ENCODE results near the gene C1R.

Gene C1R

DNA sequence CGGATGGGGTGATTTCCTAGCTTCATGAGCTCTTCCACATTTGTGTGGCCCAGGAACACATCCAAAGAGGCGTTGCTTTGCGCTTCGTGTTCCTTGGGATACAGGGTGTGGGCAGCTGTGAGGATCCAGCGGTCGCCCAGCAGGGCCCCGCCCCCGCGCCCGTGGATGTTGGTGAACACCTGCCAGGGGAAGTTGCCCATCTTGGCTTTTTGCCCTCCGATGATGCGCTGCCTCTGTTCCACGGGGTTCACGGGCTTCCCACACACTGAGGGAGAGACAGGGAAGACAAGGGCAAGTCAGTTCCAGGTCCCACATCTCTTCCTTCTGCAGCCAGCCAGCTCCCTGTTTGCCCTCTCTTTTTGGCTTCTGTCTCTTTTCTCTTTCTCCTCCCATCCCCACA, 11.2 kb downstream of the C1R start:
- H3K9me3 ChIP-seq (ENCODE audit: control insufficient read depth, insufficient read depth, low read length): peaks cover 11% of the 10 kb centered on the region; the same call in 1 of the 2 replicates
- H3K9me2 ChIP-seq (replicated peaks; ENCODE audit: control insufficient read depth, low read length): no peaks in the 10 kb centered on the region
- TF ChIP-seq CTCF (IDR thresholded peaks at IDR 0.05; ENCODE audit: low read depth, low read length, poor library complexity, severe bottlenecking) (no peak), EZH2phosphoT487 (IDR thresholded peaks at IDR 0.05; ENCODE audit: borderline replicate concordance, low read length) (no peak)
- no peaks in the 10 kb centered on the region for H4K20me1 ChIP-seq (ENCODE audit: control insufficient read depth, insufficient read depth, low read depth, low read length)
- peaks cover 8% of the 10 kb centered on the region; the same call in 1 of the 2 replicates for H3K27me3 ChIP-seq (ENCODE audit: control insufficient read depth, low read length)
- no peaks in the 10 kb centered on the region for H3F3A ChIP-seq (ENCODE audit: control insufficient read depth, insufficient read depth)
- H3K4me2 ChIP-seq (ENCODE audit: low read length): no peak overlapping the region
- no peaks in the 10 kb centered on the region for H3K79me2 ChIP-seq (ENCODE audit: control insufficient read depth, low read length)
- H3K4me1 ChIP-seq (ENCODE audit: control insufficient read depth, low read length): no peaks in the 10 kb centered on the region
- H3K27ac ChIP-seq (ENCODE audit: low read depth, low read length): no peak overlapping the region
- no peak overlapping the region for H3K4me3 ChIP-seq (ENCODE audit: low read length)
- H3K36me3 ChIP-seq (ENCODE audit: control insufficient read depth, low read length): no peaks in the 10 kb centered on the region

- peaks cover 8% of the 10 kb centered on the region; the same call in 1 of the 2 replicates for H3K27me3 ChIP-seq (ENCODE audit: control insufficient read depth, low read length)
- H3K4me3 ChIP-seq (ENCODE audit: low read length): no peak overlapping the region
- TF ChIP-seq CTCF (IDR thresholded peaks at IDR 0.05; ENCODE audit: low read depth, low read length, poor library complexity, severe bottlenecking): no peak
- no peak for TF ChIP-seq EZH2phosphoT487 (IDR thresholded peaks at IDR 0.05; ENCODE audit: borderline replicate concordance, low read length)
- no peaks in the 10 kb centered on the region for H3K36me3 ChIP-seq (ENCODE audit: control insufficient read depth, low read length)
- H3K9me3 ChIP-seq (ENCODE audit: control insufficient read depth, insufficient read depth, low read length): peaks cover 6% of the 10 kb centered on the region; the same call in 1 of the 2 replicates
- no peak overlapping the region for H3K4me2 ChIP-seq (ENCODE audit: low read length)
- H3F3A ChIP-seq (ENCODE audit: control insufficient read depth, insufficient read depth): no peaks in the 10 kb centered on the region
- no peak overlapping the region for H3K27ac ChIP-seq (ENCODE audit: low read depth, low read length)
- H3K4me1 ChIP-seq (ENCODE audit: control insufficient read depth, low read length): no peaks in the 10 kb centered on the region
- H3K9me2 ChIP-seq (replicated peaks; ENCODE audit: control insufficient read depth, low read length): no peaks in the 10 kb centered on the region
- no peaks in the 10 kb centered on the region for H4K20me1 ChIP-seq (ENCODE audit: control insufficient read depth, insufficient read depth, low read depth, low read length)
- H3K79me2 ChIP-seq (ENCODE audit: control insufficient read depth, low read length): no peaks in the 10 kb centered on the region
Observed at GRCh38 chr12:7079826-7080125, 12.5 kb downstream of the C1R start.

GRCh38 chr12:7078163-7078562, 14.1 kb downstream of the C1R start:
- no peak overlapping the region for H3K4me2 ChIP-seq (ENCODE audit: low read length)
- H3K4me3 ChIP-seq (ENCODE audit: low read length): no peak overlapping the region
- H3K4me1 ChIP-seq (ENCODE audit: control insufficient read depth, low read length): no peaks in the 10 kb centered on the region
- H3K9me3 ChIP-seq (ENCODE audit: control insufficient read depth, insufficient read depth, low read length): peaks cover under 1% of the 10 kb centered on the region; the same call in 1 of the 2 replicates
- H3K27me3 ChIP-seq (ENCODE audit: control insufficient read depth, low read length): peaks cover 8% of the 10 kb centered on the region; the same call in 1 of the 2 replicates
- H3K9me2 ChIP-seq (replicated peaks; ENCODE audit: control insufficient read depth, low read length): no peaks in the 10 kb centered on the region
- H4K20me1 ChIP-seq (ENCODE audit: control insufficient read depth, insufficient read depth, low read depth, low read length): no peaks in the 10 kb centered on the region
- H3K27ac ChIP-seq (ENCODE audit: low read depth, low read length): no peak overlapping the region
- no peak for TF ChIP-seq CTCF (IDR thresholded peaks at IDR 0.05; ENCODE audit: low read depth, low read length, poor library complexity, severe bottlenecking)
- no peak for TF ChIP-seq EZH2phosphoT487 (IDR thresholded peaks at IDR 0.05; ENCODE audit: borderline replicate concordance, low read length)
- H3F3A ChIP-seq (ENCODE audit: control insufficient read depth, insufficient read depth): no peaks in the 10 kb centered on the region
- H3K79me2 ChIP-seq (ENCODE audit: control insufficient read depth, low read length): no peaks in the 10 kb centered on the region
- no peaks in the 10 kb centered on the region for H3K36me3 ChIP-seq (ENCODE audit: control insufficient read depth, low read length)

DNA sequence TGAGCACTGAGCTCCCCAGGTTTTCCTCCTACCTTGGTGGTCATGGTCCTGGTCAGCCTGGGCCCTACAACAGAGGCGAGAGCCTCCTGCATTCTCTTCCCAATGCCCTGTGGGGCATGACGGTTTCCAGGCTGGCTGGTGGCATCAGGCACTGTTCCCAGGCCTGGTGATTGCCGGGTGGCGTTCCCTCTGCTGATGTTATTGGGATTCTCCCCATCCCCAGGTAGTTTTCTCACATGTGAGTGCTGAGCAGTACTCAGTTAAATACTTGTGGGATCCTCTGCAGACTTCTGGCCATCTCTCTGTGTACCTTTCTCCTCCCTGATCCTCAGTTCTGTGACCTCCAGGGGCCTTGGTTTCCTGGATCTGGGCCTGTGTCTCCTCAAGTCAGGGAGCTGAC, 15.8 kb downstream of the C1R start:
- Histone ChIP-seq H3F3A (ENCODE audit: control insufficient read depth, insufficient read depth) (no peaks in the 10 kb centered on the region), H4K20me1 (ENCODE audit: control insufficient read depth, insufficient read depth, low read depth, low read length) (no peaks in the 10 kb centered on the region), H3K9me2 (replicated peaks; ENCODE audit: control insufficient read depth, low read length) (no peaks in the 10 kb centered on the region), H3K36me3 (ENCODE audit: control insufficient read depth, low read length) (no peaks in the 10 kb centered on the region), H3K4me2 (ENCODE audit: low read length) (no peak overlapping the region), H3K27me3 (ENCODE audit: control insufficient read depth, low read length) (peaks cover 18% of the 10 kb centered on the region; the same call in 1 of the 2 replicates), H3K79me2 (ENCODE audit: control insufficient read depth, low read length) (no peaks in the 10 kb centered on the region), H3K4me1 (ENCODE audit: control insufficient read depth, low read length) (no peaks in the 10 kb centered on the region), H3K9me3 (ENCODE audit: control insufficient read depth, insufficient read depth, low read length) (no peaks in the 10 kb centered on the region), H3K4me3 (ENCODE audit: low read length) (no peak overlapping the region), H3K27ac (ENCODE audit: low read depth, low read length) (no peak overlapping the region)
- TF ChIP-seq EZH2phosphoT487 (IDR thresholded peaks at IDR 0.05; ENCODE audit: borderline replicate concordance, low read length) (no peak), CTCF (IDR thresholded peaks at IDR 0.05; ENCODE audit: low read depth, low read length, poor library complexity, severe bottlenecking) (no peak)

Measured in DOHH2 (cell line).